Stomach (tissue), 4 donors: ENCODE measurements around the gene SELENOW.

ENCODE experiments used
- EP300 ChIP-seq: sonication (generic); formaldehyde crosslinking; IDR thresholded peaks from one replicate; pipeline ENCODE4 v1.6.1; 2017; ENCODE audit warnings: antibody characterized with exemption
- POLR2A ChIP-seq, 4 donors: fragments of 450-650 bp; IDR thresholded peaks; one replicate each; pipeline ENCODE4 v1.6.1; 2016; ENCODE audit warnings: antibody characterized with exemption in 4 of 4, control low read depth in 2 of 4, mild to moderate bottlenecking in 1 of 4, moderate library complexity in 1 of 4
- POLR2AphosphoS5 ChIP-seq, 3 donors: sonication (generic); formaldehyde crosslinking; IDR thresholded peaks; one replicate each; pipeline ENCODE4 v1.6.1; 2016; ENCODE audit warnings: antibody characterized with exemption in 3 of 3
- TF ChIP-seq, protein P1 (sequence below), 7 experiments: fragments of 450-650 bp in 4 of 7; fragments of 200-600 bp in 3 of 7; sonication (generic) in 3 of 7; IDR thresholded peaks; one replicate each; pipeline ENCODE4 v1.5.1; 2016 to 2019; ENCODE audit warnings: antibody characterized with exemption in 7 of 7, control low read depth in 2 of 7, mild to moderate bottlenecking in 1 of 7

DNA sequence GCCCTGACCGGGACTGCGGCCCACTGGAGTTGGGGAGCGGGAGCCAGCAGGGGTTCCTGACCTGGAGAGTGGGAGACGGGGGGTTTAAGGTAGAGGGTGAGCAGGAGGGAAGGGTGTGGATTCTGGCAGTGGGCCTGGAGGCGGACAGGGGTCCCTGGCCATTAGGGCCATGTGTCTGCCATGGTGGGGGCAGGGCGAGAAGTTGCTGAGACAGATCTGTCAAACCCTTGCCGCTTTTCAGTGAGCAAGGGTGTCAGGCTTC, 12.2 kb upstream of the SELENOW start:
- TF ChIP-seq POLR2A (IDR thresholded peaks at IDR 0.05) (no peak), EP300 (no peak), POLR2AphosphoS5 (IDR thresholded peaks at IDR 0.05) (no peak)
- TF ChIP-seq, protein P1, sequence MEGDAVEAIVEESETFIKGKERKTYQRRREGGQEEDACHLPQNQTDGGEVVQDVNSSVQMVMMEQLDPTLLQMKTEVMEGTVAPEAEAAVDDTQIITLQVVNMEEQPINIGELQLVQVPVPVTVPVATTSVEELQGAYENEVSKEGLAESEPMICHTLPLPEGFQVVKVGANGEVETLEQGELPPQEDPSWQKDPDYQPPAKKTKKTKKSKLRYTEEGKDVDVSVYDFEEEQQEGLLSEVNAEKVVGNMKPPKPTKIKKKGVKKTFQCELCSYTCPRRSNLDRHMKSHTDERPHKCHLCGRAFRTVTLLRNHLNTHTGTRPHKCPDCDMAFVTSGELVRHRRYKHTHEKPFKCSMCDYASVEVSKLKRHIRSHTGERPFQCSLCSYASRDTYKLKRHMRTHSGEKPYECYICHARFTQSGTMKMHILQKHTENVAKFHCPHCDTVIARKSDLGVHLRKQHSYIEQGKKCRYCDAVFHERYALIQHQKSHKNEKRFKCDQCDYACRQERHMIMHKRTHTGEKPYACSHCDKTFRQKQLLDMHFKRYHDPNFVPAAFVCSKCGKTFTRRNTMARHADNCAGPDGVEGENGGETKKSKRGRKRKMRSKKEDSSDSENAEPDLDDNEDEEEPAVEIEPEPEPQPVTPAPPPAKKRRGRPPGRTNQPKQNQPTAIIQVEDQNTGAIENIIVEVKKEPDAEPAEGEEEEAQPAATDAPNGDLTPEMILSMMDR (IDR thresholded peaks at IDR 0.05): no peak
